Spleen (tissue), 11 donors: ENCODE data around the gene ROCK1. TPM values are rescaled to one million over a fixed set of nuclear protein-coding genes. Genes with fewer than 3 reads are reported as not detected.
A peak's percentile ranks its signal among the peaks of the same experiment; 100 is the strongest.
"Not testable (repeated sequence)": the region's sequence is repeated elsewhere in the genome, so short reads cannot be mapped to it uniquely, and the experiment has no call there.

Experiments
- DNase-seq: peaks from one replicate; pipeline ENCODE4 v3.0.0-alpha.2; 2020
- H3K27ac ChIP-seq, 8 donors: fragments of 200-600 bp; sonication (generic) in 7 of 8; 1 replicate in 4 of 8; 2 replicates in 4 of 8; pipeline versions ENCODE4 v1.5.0 to v1.8.0; 2016 to 2021; ENCODE audit warnings: inconsistent platforms in 4 of 8, mild to moderate bottlenecking in 4 of 8, moderate library complexity in 1 of 8
- H3K27me3 ChIP-seq, 7 donors: fragments of 200-600 bp; sonication (generic) in 6 of 7; replicated peaks in 1 of 7; 1 replicate in 4 of 7; 2 replicates in 3 of 7; pipeline versions ENCODE4 v1.5.0 to v1.8.0; 2016 to 2021; ENCODE audit warnings: inconsistent platforms in 3 of 7, mild to moderate bottlenecking in 1 of 7
- H3K36me3 ChIP-seq, 6 donors: fragments of 200-600 bp; sonication (generic) in 5 of 6; 1 replicate in 4 of 6; 2 replicates in 2 of 6; pipeline versions ENCODE4 v1.5.0 to v1.8.0; 2016 to 2021; ENCODE audit warnings: inconsistent platforms in 2 of 6
- H3K4me1 ChIP-seq, 6 donors: fragments of 200-600 bp; sonication (generic) in 5 of 6; 1 replicate in 3 of 6; 2 replicates in 3 of 6; pipeline versions ENCODE4 v1.5.0 to v1.8.0; 2016 to 2021; ENCODE audit warnings: inconsistent platforms in 3 of 6
- H3K4me3 ChIP-seq, 8 donors: fragments of 200-600 bp; sonication (generic) in 7 of 8; 1 replicate in 4 of 8; 2 replicates in 4 of 8; pipeline versions ENCODE4 v1.5.0 to v1.8.0; 2016 to 2021; ENCODE audit warnings: inconsistent platforms in 4 of 8, mild to moderate bottlenecking in 4 of 8, moderate library complexity in 2 of 8
- H3K9me3 ChIP-seq, 8 donors: fragments of 200-600 bp; sonication (generic) in 7 of 8; 1 replicate in 4 of 8; 2 replicates in 4 of 8; pipeline versions ENCODE4 v1.5.0 to v1.8.0; 2016 to 2021; ENCODE audit warnings: inconsistent platforms in 4 of 8
- POLR2A ChIP-seq, 3 donors: fragments of 450-650 bp; IDR thresholded peaks; one replicate each; pipeline ENCODE4 v1.5.1; 2017; ENCODE audit warnings: antibody characterized with exemption in 3 of 3, mild to moderate bottlenecking in 1 of 3
- POLR2AphosphoS5 ChIP-seq, 3 donors: sonication (generic); formaldehyde crosslinking; IDR thresholded peaks; one replicate each; pipeline ENCODE4 v1.5.1; 2017; ENCODE audit warnings: antibody characterized with exemption in 3 of 3
- WGBS, 5 donors: extraction: QIAGEN DNeasy Blood & Tissue Kit in 3 of 5; methylation state at CpG; one replicate each; pipeline versions ENCODE4 v1.1.5 to v1.1.7; 2013 to 2018; 5-methylcytosine and 5-hydroxymethylcytosine counted together
- intact Hi-C: fragments of 100-400 bp; cut with DNase I; formaldehyde crosslinking; loops from one replicate; pipeline ENCODE4 v1.15.0; 2023; ENCODE audit warnings: low total_unique reads
- polyA plus RNA-seq, 3 donors: library from polyadenylated mRNA; stranded (reverse); fragments of 200-250 nt; gene quantifications; one replicate each; pipeline ENCODE4 v1.2.1, GENCODE V29; 2013
- total RNA-seq, 7 donors: library from RNA; depleted of rRNA in 3 of 7; stranded (reverse); fragments of >200 nt in 3 of 7; fragmentation: NEBNext Ultra II Directional in 4 of 7; extraction: Animal tissue kit (Norgen Biotek cat#: 25700) in 4 of 7; gene quantifications; one replicate each; pipeline versions ENCODE4 v1.1.0 to v1.2.1, GENCODE V29; 2016 to 2021
- TF ChIP-seq, protein P1 (sequence below), 11 experiments: fragments of 200-600 bp in 7 of 11; fragments of 450-650 bp in 4 of 11; sonication (generic) in 4 of 11; IDR thresholded peaks in 8 of 11; conservative IDR thresholded peaks in 3 of 11; 1 replicate in 7 of 11; 2 replicates in 4 of 11; pipeline versions ENCODE4 v1.4.0 to v1.8.0; 2016 to 2021; ENCODE audit warnings: antibody characterized with exemption in 11 of 11, inconsistent platforms in 4 of 11, mild to moderate bottlenecking in 1 of 11
- donor health status: healthy with polysubstance abuse.
- donor health status: DM: no; HTN: no; CAD: no; lungs with moderate emphysema.
- donor health status: DM: no; HTN: no; CAD: no.
- donor health status: Bipolar disorder and iron deficiency.
- donor health status: healthy.
- donor health status: DM: no; HTN: no; CAD: no.
- donor health status: DM: yes; HTN: yes; CAD: no.

Gene ROCK1
- total and polyA plus RNA-seq, 10 donors: 8.9 to 111 (median 77.3) TPM

DNA sequence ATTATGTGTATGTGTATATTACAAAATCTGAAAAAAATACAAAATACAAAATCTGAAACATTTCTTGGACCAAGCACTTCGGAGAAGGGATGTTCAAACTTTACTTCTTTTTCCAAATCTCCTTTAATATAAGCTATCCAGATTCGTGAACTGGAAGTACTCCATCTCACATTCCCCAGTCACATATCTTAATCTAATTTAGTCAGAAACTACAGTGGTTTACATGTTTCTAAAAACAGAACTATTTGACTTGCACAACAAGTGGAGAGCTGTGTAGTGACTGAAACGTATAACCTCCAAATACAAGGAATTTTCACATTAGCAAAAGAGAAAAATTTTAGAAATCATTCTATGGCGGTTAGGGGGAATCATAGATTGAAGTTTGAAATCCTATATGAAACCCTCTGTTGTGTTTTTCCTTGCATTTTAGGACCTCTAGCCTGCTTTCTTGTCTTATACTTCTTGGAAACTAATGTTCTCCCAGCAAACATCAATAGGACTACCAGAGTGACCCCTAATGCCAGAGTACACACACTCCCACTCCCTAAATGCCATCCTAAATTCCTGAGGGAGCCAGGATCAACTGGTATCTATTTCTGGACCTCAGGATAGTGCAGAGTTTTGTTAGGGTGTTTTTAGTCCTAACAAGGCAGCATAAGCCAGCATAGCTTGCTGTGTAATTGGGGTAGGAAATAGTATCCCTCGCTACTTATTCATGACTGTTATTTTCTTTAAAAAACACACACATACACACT lies 30.2 kb upstream of the ROCK1 start:
- intact Hi-C loops: no loop called here
- Histone ChIP-seq H3K9me3 (peaks cover 0 to 5% (median 0%) of the 10 kb centered on the region in 8 donors), H3K4me3 (no peak overlapping the region), H3K27ac (no peak overlapping the region), H3K27me3 (no peaks in the 10 kb centered on the region), H3K4me1 (no peaks in the 10 kb centered on the region), H3K36me3 (no peaks in the 10 kb centered on the region)
- DNase-seq: no peak
- TF ChIP-seq POLR2A (IDR thresholded peaks at IDR 0.05) (no peak), POLR2AphosphoS5 (IDR thresholded peaks at IDR 0.05) (no peak)
- TF ChIP-seq, protein P1, sequence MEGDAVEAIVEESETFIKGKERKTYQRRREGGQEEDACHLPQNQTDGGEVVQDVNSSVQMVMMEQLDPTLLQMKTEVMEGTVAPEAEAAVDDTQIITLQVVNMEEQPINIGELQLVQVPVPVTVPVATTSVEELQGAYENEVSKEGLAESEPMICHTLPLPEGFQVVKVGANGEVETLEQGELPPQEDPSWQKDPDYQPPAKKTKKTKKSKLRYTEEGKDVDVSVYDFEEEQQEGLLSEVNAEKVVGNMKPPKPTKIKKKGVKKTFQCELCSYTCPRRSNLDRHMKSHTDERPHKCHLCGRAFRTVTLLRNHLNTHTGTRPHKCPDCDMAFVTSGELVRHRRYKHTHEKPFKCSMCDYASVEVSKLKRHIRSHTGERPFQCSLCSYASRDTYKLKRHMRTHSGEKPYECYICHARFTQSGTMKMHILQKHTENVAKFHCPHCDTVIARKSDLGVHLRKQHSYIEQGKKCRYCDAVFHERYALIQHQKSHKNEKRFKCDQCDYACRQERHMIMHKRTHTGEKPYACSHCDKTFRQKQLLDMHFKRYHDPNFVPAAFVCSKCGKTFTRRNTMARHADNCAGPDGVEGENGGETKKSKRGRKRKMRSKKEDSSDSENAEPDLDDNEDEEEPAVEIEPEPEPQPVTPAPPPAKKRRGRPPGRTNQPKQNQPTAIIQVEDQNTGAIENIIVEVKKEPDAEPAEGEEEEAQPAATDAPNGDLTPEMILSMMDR (IDR thresholded peaks at IDR 0.05 in 8 of 11, conservative IDR thresholded peaks at IDR 0.05 in 3 of 11): no peak
- WGBS, 5 donors: 66 to 76% (median 68%) methylated on average over 5 of the region's 5 CpGs

DNA sequence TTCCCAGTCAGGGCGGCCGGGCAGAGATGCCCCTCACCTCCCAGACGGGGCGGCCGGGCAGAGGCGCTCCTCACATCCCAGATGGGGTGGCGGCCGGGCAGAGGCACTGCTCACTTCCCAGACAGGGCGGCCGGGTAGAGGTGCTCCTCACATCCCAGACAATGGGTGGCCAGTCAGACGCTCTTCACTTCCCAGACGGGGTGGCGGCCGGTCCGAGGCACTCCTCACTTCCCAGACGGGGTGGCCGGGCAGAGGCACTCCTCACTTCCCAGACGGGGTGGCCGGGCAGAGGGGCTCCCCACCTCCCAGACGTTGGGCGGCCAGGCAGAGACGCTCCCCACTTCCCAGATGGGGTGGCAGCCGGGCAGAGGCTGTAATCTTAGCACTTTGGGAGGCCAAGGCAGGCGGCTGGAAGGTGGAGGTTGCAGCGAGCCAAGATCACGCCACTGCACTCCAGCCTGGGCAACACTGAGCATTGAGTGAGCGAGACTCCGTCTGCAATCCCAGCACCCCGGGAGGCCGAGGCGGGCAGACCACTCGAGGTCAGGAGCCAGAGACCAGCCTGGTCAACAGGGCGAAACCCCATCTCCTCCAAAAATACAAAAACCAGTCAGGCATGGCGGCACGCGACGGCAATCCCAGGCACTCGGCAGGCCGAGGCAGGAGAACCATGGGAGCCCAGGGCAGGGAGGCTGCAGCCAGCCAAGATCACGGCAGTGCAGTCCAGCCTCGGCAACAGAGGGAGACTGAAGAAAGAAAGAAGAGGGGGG lies 26.3 kb upstream of the ROCK1 start:
- H3K9me3 ChIP-seq, H3K4me1 ChIP-seq, H3K27me3 ChIP-seq, H3K36me3 ChIP-seq, H3K4me3 ChIP-seq, intact Hi-C loops, H3K27ac ChIP-seq, DNase-seq: not testable (repeated sequence)
- 93 to 98% (median 95%) methylated on average over 22 to 41 of the region's 41 CpGs for WGBS, 5 donors

DNA sequence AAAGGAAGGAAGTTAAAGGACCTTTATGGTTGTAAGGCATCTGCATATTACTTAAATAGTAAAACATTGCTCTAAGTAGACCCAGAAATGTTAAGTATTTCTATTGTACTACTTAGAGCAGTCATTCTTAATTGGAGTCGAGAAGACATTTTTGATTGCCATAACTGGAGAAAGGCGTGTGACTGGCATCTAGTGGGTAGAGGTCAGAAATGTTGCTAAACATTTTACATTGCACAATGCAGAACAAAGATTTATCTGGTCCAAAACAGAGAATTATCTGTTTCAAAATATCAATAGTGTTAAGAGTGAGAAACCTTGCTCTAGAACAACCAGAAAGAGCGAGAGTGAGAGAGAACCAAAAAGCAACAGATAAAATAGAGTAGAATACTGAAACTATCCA lies 23.3 kb upstream of the ROCK1 start:
- no peak overlapping the region for H3K27ac ChIP-seq
- WGBS, 5 donors: 43 to 61% (median 53%) methylated on average over 3 of the region's 3 CpGs
- no peak overlapping the region for H3K4me3 ChIP-seq
- intact Hi-C loops: no loop called here
- H3K36me3 ChIP-seq: no peaks in the 10 kb centered on the region
- DNase-seq: no peak
- H3K4me1 ChIP-seq: peaks cover 0 to 7% (median 0%) of the 10 kb centered on the region in 6 donors
- TF ChIP-seq, protein P1 (IDR thresholded peaks at IDR 0.05 in 8 of 11, conservative IDR thresholded peaks at IDR 0.05 in 3 of 11): peak in 8 of 11 experiments; percentile 16 to 47 (median 34)
- no peak for TF ChIP-seq POLR2AphosphoS5 (IDR thresholded peaks at IDR 0.05)
- peaks cover 0 to 5% (median 0%) of the 10 kb centered on the region in 8 donors for H3K9me3 ChIP-seq
- H3K27me3 ChIP-seq: no peaks in the 10 kb centered on the region

DNA sequence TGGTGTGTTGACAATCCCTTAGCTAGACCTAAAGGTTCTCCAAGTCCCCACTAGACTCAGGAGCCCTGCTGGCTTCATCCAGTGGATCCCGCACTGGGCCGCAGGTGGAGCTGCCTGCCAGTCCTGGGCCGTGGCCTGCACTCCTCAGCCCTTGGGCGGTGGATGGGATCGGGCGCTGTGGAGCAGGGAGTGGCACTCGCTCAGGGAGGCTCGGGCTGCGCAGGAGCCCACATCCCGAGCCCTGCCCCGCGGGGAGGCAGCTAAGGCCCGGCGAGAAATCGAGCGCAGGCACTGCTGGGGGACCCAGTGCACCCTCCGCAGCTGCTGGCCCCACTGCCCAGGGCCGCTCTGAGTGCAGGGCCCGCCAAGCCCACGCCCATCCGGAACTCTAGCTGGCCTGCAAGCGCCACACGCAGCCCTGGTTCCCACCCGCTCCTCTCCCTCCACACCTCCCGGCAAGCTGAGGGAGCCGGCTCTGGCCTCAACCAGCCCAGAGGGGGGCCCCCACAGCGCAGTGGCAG lies 20.8 kb upstream of the ROCK1 start:
- TF ChIP-seq, protein P1 (IDR thresholded peaks at IDR 0.05 in 8 of 11, conservative IDR thresholded peaks at IDR 0.05 in 3 of 11): no peak
- TF ChIP-seq POLR2A (IDR thresholded peaks at IDR 0.05) (no peak), POLR2AphosphoS5 (IDR thresholded peaks at IDR 0.05) (no peak)
- Histone ChIP-seq H3K27me3 (no peaks in the 10 kb centered on the region), H3K4me3 (no peak overlapping the region), H3K27ac (no peak overlapping the region), H3K36me3 (no peaks in the 10 kb centered on the region), H3K4me1 (peaks cover 0 to 7% (median 0%) of the 10 kb centered on the region in 6 donors), H3K9me3 (no peaks in the 10 kb centered on the region)
- 93 to 96% (median 95%) methylated on average over 18 to 27 of the region's 27 CpGs; no CpG with 5 or more reads in 1 of the 5 donors for WGBS, 5 donors
- intact Hi-C loops: no loop called here
- no peak for DNase-seq
